ENCODE data around the gene EPB41L4B. TPM values are rescaled to one million over a fixed set of nuclear protein-coding genes. Genes with fewer than 3 reads are reported as not detected.

EPB41L4B gene
- polyA plus RNA-seq, 1 donor from 2014 or later, result 4.1 TPM

DNA sequence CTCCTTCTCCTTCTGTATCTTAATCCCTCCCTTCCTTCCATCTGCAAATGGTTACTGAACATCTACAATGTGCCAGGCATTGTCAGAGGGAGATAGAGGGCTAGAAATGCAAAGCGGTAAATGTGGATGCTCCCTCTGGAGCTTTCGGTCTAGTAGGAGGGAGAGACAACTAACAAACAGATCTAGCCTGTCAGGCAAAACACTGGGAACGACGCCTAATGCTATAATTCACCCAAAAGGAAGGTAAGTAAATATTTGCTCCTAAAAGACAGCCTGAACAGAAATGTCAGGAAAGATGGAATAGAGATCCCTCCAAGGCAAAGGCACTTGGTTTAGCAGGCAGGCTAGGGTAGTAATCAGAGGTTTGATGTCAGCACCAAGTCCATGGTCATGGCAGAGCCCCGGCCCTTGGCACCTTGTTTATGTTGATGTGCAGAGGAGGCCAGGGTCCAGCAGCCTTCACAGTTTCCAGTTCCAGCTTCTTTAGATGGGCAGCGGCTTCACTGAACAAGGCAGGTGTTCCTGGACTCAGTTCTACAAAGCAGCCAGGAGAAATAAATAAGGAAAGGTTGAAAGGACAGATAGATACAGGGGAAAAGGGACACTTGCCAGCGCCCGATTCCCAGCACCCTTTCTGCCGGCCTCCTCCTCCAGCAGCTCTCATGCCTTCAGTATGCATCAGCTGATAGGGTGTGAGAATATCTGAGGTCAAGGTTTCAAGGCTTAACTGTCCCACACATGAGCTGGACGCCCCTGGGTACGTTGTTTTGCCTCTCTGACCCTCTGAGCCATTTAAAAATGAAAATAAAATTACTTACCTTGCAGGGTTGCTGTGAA, 107.4 kb downstream of the EPB41L4B start:
- Histone ChIP-seq H3K79me2 (replicated peaks; ENCODE audit: insufficient read depth, low read length) (no peaks in the 10 kb centered on the region), H2AFZ (ENCODE audit: low read depth, low read length) (no peak overlapping the region), H3K9ac (ENCODE audit: low read length) (no peak overlapping the region), H3F3A (ENCODE audit: insufficient read depth, low read length, poor library complexity, severe bottlenecking) (no peaks in the 10 kb centered on the region), H3K4me2 (ENCODE audit: low read length) (no peak overlapping the region), H3K36me3 (ENCODE audit: insufficient read depth, low read length) (no peaks in the 10 kb centered on the region), H3K9me2 (ENCODE audit: insufficient read depth, low read length) (no peaks in the 10 kb centered on the region), H3K4me3 (ENCODE audit: low read length) (no peak overlapping the region), H3K27me3 (ENCODE audit: insufficient read depth, low read depth, low read length) (no peaks in the 10 kb centered on the region), H4K20me1 (ENCODE audit: insufficient read depth) (no peaks in the 10 kb centered on the region), H3K9me3 (ENCODE audit: low read length) (no peaks in the 10 kb centered on the region), H3K27ac (ENCODE audit: low read length) (no peak overlapping the region)
- TF ChIP-seq SMC3 (conservative IDR thresholded peaks at IDR 0.05; ENCODE audit: poor library complexity), result no peak
- TF ChIP-seq EZH2 (IDR thresholded peaks at IDR 0.05; ENCODE audit: borderline replicate concordance, insufficient read depth, low read length, poor library complexity, severe bottlenecking), result no peak
- TF ChIP-seq, protein P1, sequence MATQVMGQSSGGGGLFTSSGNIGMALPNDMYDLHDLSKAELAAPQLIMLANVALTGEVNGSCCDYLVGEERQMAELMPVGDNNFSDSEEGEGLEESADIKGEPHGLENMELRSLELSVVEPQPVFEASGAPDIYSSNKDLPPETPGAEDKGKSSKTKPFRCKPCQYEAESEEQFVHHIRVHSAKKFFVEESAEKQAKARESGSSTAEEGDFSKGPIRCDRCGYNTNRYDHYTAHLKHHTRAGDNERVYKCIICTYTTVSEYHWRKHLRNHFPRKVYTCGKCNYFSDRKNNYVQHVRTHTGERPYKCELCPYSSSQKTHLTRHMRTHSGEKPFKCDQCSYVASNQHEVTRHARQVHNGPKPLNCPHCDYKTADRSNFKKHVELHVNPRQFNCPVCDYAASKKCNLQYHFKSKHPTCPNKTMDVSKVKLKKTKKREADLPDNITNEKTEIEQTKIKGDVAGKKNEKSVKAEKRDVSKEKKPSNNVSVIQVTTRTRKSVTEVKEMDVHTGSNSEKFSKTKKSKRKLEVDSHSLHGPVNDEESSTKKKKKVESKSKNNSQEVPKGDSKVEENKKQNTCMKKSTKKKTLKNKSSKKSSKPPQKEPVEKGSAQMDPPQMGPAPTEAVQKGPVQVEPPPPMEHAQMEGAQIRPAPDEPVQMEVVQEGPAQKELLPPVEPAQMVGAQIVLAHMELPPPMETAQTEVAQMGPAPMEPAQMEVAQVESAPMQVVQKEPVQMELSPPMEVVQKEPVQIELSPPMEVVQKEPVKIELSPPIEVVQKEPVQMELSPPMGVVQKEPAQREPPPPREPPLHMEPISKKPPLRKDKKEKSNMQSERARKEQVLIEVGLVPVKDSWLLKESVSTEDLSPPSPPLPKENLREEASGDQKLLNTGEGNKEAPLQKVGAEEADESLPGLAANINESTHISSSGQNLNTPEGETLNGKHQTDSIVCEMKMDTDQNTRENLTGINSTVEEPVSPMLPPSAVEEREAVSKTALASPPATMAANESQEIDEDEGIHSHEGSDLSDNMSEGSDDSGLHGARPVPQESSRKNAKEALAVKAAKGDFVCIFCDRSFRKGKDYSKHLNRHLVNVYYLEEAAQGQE (IDR thresholded peaks at IDR 0.05; ENCODE audit: borderline replicate concordance), result no peak
- no peak for TF ChIP-seq POLR2AphosphoS5 (IDR thresholded peaks at IDR 0.05)
- TF ChIP-seq MXI1 (conservative IDR thresholded peaks at IDR 0.05; ENCODE audit: poor library complexity, severe bottlenecking), result no peak
- TF ChIP-seq, protein P2, sequence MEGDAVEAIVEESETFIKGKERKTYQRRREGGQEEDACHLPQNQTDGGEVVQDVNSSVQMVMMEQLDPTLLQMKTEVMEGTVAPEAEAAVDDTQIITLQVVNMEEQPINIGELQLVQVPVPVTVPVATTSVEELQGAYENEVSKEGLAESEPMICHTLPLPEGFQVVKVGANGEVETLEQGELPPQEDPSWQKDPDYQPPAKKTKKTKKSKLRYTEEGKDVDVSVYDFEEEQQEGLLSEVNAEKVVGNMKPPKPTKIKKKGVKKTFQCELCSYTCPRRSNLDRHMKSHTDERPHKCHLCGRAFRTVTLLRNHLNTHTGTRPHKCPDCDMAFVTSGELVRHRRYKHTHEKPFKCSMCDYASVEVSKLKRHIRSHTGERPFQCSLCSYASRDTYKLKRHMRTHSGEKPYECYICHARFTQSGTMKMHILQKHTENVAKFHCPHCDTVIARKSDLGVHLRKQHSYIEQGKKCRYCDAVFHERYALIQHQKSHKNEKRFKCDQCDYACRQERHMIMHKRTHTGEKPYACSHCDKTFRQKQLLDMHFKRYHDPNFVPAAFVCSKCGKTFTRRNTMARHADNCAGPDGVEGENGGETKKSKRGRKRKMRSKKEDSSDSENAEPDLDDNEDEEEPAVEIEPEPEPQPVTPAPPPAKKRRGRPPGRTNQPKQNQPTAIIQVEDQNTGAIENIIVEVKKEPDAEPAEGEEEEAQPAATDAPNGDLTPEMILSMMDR (IDR thresholded peaks at IDR 0.05; ENCODE audit: poor library complexity, severe bottlenecking), result no peak
- no peak for TF ChIP-seq TAF1 (IDR thresholded peaks at IDR 0.05; ENCODE audit: low read depth)

DNA sequence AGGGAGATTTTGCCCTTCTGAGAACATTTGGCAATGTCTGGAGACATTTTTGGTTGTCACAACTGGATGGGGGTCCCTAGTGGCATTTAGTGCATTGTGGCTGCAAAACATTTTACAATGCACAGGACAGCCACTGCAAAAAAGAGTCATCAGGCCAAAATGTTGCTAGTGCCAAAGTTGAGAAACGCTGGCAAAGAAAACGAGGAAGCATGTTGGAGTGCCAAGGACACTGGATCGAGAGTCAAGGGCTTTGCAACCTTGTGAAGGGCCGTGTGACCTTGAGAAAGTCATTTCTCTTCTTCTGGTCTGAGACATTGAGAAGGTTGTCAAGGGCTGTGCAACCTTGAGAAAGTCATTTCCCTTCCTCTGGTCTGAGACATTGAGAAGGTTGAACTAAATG, 108.1 kb downstream of the EPB41L4B start:
- no peaks in the 10 kb centered on the region for H3K9me2 ChIP-seq (ENCODE audit: insufficient read depth, low read length)
- H4K20me1 ChIP-seq (ENCODE audit: insufficient read depth), result no peaks in the 10 kb centered on the region
- no peak overlapping the region for H3K9ac ChIP-seq (ENCODE audit: low read length)
- no peaks in the 10 kb centered on the region for H3K27me3 ChIP-seq (ENCODE audit: insufficient read depth, low read depth, low read length)
- H3K36me3 ChIP-seq (ENCODE audit: insufficient read depth, low read length), result no peaks in the 10 kb centered on the region
- no peak overlapping the region for H3K4me2 ChIP-seq (ENCODE audit: low read length)
- H3K4me3 ChIP-seq (ENCODE audit: low read length), result no peak overlapping the region
- H3K27ac ChIP-seq (ENCODE audit: low read length), result no peak overlapping the region
- H3K9me3 ChIP-seq (ENCODE audit: low read length), result no peaks in the 10 kb centered on the region
- no peak for TF ChIP-seq POLR2AphosphoS5 (IDR thresholded peaks at IDR 0.05)
- TF ChIP-seq EZH2 (IDR thresholded peaks at IDR 0.05; ENCODE audit: borderline replicate concordance, insufficient read depth, low read length, poor library complexity, severe bottlenecking), result no peak
- TF ChIP-seq, protein P2 (IDR thresholded peaks at IDR 0.05; ENCODE audit: poor library complexity, severe bottlenecking), result no peak
- TF ChIP-seq, protein P1 (IDR thresholded peaks at IDR 0.05; ENCODE audit: borderline replicate concordance), result no peak
- no peak for TF ChIP-seq SMC3 (conservative IDR thresholded peaks at IDR 0.05; ENCODE audit: poor library complexity)
- no peak for TF ChIP-seq EP300 (conservative IDR thresholded peaks at IDR 0.05; ENCODE audit: poor library complexity, severe bottlenecking)
- TF ChIP-seq MXI1 (conservative IDR thresholded peaks at IDR 0.05; ENCODE audit: poor library complexity, severe bottlenecking), result no peak
- no peak overlapping the region for H2AFZ ChIP-seq (ENCODE audit: low read depth, low read length)
- H3F3A ChIP-seq (ENCODE audit: insufficient read depth, low read length, poor library complexity, severe bottlenecking), result no peaks in the 10 kb centered on the region
- no peaks in the 10 kb centered on the region for H3K79me2 ChIP-seq (replicated peaks; ENCODE audit: insufficient read depth, low read length)

Measured in neural cell (in vitro differentiated cells).